ENCODE results near the gene ZDHHC1. TPM values are rescaled to one million over a fixed set of nuclear protein-coding genes. Genes with fewer than 3 reads are reported as not detected.

The ZDHHC1 gene, protein sequence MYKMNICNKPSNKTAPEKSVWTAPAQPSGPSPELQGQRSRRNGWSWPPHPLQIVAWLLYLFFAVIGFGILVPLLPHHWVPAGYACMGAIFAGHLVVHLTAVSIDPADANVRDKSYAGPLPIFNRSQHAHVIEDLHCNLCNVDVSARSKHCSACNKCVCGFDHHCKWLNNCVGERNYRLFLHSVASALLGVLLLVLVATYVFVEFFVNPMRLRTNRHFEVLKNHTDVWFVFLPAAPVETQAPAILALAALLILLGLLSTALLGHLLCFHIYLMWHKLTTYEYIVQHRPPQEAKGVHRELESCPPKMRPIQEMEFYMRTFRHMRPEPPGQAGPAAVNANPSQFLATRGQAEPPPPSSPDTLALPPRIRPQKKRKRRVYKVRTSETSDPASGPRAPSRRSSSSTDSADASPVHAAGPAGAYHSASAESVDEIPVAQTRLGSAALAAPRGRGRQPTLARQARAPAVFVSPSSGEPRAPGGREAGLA
- total RNA-seq = 1.4 and 5.3 TPM in 2 replicates

DNA sequence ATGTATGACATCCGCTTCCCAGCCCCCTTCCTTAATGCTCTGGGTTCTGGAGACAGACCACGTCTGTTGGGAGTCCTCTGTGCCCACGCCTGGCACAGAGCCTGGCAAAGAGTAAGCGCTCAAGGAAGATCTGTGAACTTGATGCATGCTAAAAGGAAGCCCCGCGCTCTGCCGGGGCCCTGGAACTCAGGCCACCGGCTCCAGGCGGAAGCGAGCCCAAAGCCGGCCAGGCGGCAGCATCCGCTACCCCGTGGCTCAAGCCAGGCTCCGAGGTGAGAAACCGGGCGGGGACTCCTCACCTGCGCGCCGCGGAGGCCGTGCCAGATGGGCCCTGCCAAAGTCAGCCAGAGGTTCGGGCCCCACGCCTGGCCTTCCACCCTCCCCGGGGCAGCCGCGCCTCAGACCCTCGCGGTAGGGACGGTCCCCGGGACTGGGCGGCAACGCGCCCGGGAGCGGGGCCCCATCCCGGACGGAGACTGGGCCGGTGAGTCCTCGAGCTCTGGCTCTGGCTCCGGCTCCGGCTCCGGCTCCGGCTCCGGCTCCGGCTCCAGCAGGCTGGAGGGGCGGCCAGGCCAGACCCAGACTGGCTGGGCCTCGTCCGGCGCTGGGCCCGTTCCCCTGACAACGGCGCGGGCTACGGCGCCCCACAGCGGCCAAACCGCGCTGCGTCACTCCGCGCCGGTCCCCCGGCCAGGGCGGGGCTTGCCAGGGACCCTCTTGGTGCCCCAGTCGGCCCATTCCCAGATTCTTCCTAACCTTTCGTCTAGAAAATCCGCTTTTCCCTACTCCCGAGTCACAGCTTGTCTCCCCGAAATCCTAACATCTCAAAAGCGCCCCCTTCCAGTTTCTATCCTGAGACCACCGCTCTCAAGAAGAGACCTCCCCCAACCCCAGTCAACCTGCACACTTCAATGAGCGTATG, at the start of gene ZDHHC1:
ZDHHC1 (minus strand) TSS at position 606 of the 922 bp plus-strand sequence. CDS start 8,702 bp downstream, outside the sequence.

DNA sequence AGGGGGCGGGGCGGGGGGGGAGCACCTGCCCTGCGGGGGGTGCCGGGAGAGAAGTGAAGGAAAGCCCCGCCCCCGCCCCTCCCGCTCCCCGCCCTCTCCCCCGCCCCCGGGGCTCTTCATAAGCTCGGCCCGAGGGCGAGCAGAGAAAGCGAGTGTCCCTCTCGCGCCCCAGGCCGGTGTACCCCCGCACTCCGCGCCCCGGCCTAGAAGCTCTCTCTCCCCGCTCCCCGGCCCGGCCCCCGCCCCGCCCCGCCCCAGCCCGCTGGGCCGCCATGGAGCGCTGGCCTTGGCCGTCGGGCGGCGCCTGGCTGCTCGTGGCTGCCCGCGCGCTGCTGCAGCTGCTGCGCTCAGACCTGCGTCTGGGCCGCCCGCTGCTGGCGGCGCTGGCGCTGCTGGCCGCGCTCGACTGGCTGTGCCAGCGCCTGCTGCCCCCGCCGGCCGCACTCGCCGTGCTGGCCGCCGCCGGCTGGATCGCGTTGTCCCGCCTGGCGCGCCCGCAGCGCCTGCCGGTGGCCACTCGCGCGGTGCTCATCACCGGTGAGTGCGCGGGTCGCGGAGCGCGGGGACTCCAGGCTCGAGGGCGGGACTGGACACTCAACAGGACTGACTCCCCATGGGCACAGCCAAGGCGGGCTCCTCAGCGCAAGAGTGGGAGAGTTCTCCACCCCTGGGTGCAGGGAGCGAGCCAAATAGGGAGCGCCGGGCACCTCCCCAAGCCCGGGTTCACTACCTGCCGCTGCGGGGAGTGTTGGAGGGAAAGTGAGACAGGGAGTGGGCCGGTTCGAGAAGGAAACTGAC, 14.9 kb upstream of the ZDHHC1 start, which contains the start of gene HSD11B2:
HSD11B2 (plus strand) TSS at position 145 of the 798 bp plus-strand sequence; CDS start at position 273, 128 bp downstream.

GRCh38 chr16:67393111-67393787, 23.0 kb downstream of the ZDHHC1 start, which contains the start of gene TPPP3:
Gene TPPP3 (minus strand): TSS chr16:67393498. CDS start chr16:67391111, 2,387 bp downstream.

Other genes starting within 250 kb of the ZDHHC1 start
- gene NOL3, start 245.9 kb downstream of the ZDHHC1 start, total RNA-seq = 16.7 and 22.5 TPM in 2 replicates
- 3.8 and 8.4 TPM in 2 replicates for gene MATCAP1, start 232.5 kb downstream of the ZDHHC1 start, total RNA-seq
- not detected in 2 replicates for gene EXOC3L1, start 226.3 kb downstream of the ZDHHC1 start, total RNA-seq
- gene E2F4, start 224.3 kb downstream of the ZDHHC1 start, total RNA-seq = 49.9 and 66.8 TPM in 2 replicates
- gene ELMO3, start 217.3 kb downstream of the ZDHHC1 start, total RNA-seq = 21.9 and 25.2 TPM in 2 replicates
- 21.4 and 40.7 TPM in 2 replicates for gene TMEM208, start 189.3 kb downstream of the ZDHHC1 start, total RNA-seq
- 2.7 and 5.8 TPM in 2 replicates for gene FHOD1, start 169.0 kb downstream of the ZDHHC1 start, total RNA-seq
- gene SLC9A5, start 167.5 kb downstream of the ZDHHC1 start, total RNA-seq = 0.34 and 0.43 TPM in 2 replicates
- gene PLEKHG4, start 136.9 kb downstream of the ZDHHC1 start, total RNA-seq = 3.1 and 17.8 TPM in 2 replicates
- not detected in 2 replicates for gene KCTD19, start 89.7 kb downstream of the ZDHHC1 start, total RNA-seq
- not detected in 2 replicates for gene LRRC36, start 89.7 kb downstream of the ZDHHC1 start, total RNA-seq
- under 0.01 and 0.14 TPM in 2 replicates for gene TPPP3, start 23.0 kb downstream of the ZDHHC1 start, total RNA-seq
- 1.4 and 4.6 TPM in 2 replicates for gene HSD11B2, start 14.6 kb upstream of the ZDHHC1 start, total RNA-seq
- 62.2 and 109 TPM in 2 replicates for gene ATP6V0D1, start 64.7 kb upstream of the ZDHHC1 start, total RNA-seq
- gene AGRP, start 67.1 kb upstream of the ZDHHC1 start, total RNA-seq = not detected in 2 replicates
- gene RIPOR1, start 112.4 kb upstream of the ZDHHC1 start, total RNA-seq = 13.0 and 46.4 TPM in 2 replicates
- 33.5 and 36.4 TPM in 2 replicates for gene CTCF, start 146.0 kb upstream of the ZDHHC1 start, total RNA-seq
- under 0.01 and 0.07 TPM in 2 replicates for gene CARMIL2, start 228.7 kb upstream of the ZDHHC1 start, total RNA-seq
- 10.3 and 13.8 TPM in 2 replicates for gene ACD, start 243.8 kb upstream of the ZDHHC1 start, total RNA-seq
- 0.57 and 5.8 TPM in 2 replicates for gene PARD6A, start 244.5 kb upstream of the ZDHHC1 start, total RNA-seq